AG08395 (cell line): ENCODE data around the gene JPH3.
"Not testable (repeated sequence)": the region's sequence is repeated elsewhere in the genome, so short reads cannot be mapped to it uniquely, and the experiment has no call there.

Source experiments
- DNase-seq: peaks from one replicate; pipeline ENCODE4 v3.0.0; 2012; ENCODE audit warnings: mixed read lengths, low spot score

The JPH3 gene

GRCh38 chr16:87715658-87716057 lies 113.3 kb downstream of the JPH3 start:
- no peak for DNase-seq

- DNase-seq, result not testable (repeated sequence)
Observed at GRCh38 chr16:87718831-87719230, 116.5 kb downstream of the JPH3 start.

DNA sequence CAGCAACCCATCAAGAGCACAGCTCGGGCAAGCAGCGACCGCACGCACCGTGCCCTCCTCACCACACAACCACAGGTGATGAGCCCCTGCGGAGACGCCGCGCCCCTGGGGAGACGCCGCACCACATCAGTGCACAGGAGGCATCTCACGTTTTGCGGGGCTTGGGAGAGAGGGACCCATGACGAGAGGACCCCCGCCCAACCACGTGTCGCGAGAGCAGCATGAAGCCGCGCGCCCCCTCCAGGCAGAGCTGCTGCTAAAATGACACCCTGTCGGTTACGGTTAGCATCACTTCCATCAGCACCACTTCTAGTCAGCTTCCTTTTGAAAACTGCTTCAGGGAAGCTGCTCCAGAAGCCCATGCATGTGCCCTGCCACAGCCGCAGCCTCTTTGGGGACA lies 118.1 kb downstream of the JPH3 start:
- no peak for DNase-seq

- DNase-seq, result no peak
Observed at GRCh38 chr16:87721622-87722585, 119.6 kb downstream of the JPH3 start.

GRCh38 chr16:87722590-87723225 lies 120.4 kb downstream of the JPH3 start:
- DNase-seq, result no peak

DNA sequence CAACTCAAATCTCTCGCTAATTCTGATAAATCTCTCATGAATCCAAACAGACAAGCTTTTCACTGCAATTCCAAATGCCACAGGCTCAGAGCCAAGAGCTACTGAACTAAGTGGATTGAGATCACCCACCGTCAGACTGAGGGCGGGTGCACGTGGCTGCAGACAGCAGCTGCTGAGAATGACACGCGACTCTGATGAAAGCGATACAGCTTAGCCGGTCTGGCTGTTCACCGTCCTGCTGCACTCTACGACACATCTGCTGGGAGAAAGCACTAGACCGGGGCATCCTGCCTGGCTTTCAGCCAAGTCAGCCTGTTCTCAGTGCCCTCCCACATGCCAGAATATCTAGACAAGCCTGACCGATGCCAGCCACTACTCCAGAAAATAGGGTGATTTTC lies 120.9 kb downstream of the JPH3 start:
- DNase-seq, result peak; percentile 87

DNA sequence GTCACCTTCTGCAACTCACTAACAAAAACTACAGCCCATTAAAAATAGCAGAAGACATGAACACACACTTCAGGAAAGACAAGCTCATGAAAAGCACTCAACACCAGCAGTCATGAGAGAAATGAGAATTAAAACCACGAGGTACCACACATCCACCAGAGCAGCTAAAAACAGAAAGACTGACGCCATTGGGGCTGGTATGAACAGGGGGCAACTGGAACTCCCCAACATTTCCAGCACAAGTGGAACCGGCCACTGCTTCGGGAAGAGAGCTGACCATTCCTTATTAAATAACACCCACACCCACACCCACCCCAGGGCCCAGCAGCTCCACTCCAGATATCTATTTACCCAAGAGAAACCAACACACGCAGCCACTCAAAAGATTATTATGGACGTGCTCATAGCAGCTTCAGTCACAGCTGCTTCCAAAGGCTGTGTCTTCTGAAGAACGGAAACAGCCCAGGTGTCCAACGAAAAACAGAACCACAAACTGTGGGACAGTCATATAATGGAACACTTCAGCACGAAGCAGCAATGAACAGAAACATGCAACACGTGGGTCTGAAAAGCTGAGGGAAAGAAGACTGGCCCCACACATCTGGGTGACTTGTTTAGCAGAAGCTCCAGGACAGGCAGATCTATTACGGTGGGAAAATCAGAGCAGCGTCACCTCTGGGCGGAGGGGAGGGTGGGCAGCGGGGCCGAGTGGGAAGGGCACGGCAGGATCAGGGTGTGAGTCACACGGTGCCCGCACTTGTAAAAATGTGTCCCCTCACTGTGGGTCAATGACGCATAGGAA lies 122.4 kb downstream of the JPH3 start:
- DNase-seq, result no peak

GRCh38 chr16:87725596-87726235 lies 123.4 kb downstream of the JPH3 start:
- no peak for DNase-seq

DNA sequence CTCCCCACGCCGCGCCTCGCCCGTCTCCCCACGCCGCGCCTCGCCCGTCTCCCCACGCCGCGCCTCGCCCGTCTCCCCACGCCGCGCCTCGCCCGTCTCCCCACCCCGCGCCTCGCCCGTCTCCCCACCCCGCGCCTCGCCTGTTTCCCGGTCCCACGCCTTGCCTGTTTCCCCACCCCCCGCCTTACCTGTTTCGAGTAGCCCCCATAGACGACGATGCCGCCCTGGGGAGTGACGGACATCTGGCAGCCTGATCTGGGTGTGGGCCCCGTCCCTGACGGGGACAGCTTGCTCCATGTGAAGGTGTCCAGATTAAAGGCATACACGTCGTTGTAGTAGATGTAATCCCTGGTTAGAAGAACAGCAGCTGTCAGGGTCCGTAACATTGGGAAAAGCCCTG lies 124.3 kb downstream of the JPH3 start:
- not testable (repeated sequence) for DNase-seq

GRCh38 chr16:87727346-87727745 lies 125.0 kb downstream of the JPH3 start:
- DNase-seq, result no peak

- no peak for DNase-seq
Observed at GRCh38 chr16:87728026-87728425, 125.7 kb downstream of the JPH3 start.

- DNase-seq, result no peak
Observed at GRCh38 chr16:87729266-87729954, 127.1 kb downstream of the JPH3 start.

GRCh38 chr16:87731607-87732006 lies 129.3 kb downstream of the JPH3 start:
- no peak for DNase-seq

GRCh38 chr16:87733190-87733589 lies 130.9 kb downstream of the JPH3 start:
- no peak for DNase-seq

DNA sequence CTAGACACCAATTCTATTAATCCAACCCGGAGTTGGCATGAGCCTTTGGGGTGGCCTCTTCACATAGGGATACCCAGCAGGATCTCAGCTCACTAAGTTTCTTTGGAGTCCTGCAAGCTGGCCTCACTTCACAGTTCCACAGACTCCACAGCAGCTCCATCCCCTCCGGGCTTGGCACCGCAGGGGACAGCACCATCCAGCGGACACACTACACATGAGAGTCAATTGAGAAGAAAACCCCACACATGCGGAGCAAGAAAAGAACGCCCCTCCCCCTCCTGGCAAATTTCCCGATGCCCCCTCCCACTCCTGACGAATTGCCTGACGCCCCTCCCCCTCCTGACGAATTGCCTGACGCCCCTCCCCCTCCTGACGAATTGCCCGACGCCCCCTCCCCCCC lies 132.3 kb downstream of the JPH3 start:
- no peak for DNase-seq

DNA sequence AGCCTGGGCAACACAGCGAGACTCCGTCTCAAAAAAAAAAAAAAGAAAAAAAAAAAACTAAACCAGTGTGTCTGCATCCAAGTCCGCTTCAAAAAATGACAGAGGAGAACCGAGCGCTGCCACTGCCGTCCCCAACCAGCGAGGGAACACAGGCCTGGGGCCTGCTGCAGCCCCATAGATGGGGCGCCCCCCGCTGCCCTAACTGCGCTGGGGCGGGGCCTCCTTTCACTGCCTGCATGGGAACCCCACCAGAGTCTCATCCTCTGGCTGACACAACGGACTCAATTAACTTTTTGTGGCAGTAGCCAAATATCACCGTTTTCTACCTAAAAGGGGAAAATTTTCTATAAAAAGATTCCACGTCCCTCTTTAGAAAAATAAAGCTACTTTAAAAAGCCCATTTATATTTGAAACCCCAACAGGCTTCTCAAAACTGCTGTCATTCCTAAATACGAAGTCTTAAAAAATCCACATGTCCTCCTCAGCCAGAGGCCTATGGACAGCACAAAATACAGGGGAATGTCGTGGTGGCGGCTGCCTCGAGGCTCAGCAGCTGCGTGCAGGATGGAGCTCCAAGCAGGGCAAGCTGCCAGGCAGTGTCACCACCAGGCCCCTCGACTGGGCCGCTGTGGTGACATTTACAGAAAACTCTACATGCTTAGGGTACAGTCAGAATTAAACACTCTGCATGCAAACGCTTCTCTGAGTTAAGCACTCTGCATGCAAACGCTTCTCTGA lies 133.1 kb downstream of the JPH3 start:
- DNase-seq, result no peak

DNA sequence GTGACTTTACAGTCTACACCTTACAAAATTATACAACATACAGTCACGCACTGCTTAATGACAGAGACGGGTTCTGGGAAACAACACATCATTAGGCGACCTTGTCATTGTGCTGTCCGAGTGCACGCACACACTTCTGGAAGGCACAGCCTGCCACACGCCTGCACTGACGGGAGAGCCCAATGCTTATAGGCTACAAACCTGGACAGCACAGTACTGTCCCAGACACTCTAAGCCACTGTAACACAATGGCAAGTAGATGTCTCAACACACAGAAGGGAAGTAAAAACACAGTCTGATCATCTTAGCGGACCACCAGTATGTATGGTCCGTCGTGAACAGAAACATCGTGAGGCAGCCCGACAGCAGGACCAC lies 133.7 kb downstream of the JPH3 start:
- DNase-seq, result no peak

- DNase-seq, result no peak
Observed at GRCh38 chr16:87739801-87740200, 137.5 kb downstream of the JPH3 start.

DNA sequence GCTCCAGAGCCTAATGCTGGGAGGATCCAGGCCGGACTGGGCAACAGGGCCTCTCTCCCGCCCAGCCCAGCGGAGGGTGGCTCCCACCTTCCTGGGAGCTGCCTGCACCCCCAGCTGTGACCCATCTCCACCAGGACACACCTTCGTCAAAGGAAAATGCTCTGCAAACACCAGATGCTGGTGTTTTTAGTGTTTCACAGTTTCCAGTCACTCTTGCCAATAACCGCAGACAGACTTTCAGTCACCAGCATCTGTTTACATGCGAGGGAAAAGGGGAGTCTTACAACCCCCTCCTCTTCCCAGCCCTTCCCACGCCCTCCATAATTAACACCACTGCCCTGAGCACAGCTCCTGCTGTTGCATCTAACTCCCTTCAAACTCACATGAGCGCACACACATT lies 138.1 kb downstream of the JPH3 start:
- DNase-seq, result peak; percentile 77

DNA sequence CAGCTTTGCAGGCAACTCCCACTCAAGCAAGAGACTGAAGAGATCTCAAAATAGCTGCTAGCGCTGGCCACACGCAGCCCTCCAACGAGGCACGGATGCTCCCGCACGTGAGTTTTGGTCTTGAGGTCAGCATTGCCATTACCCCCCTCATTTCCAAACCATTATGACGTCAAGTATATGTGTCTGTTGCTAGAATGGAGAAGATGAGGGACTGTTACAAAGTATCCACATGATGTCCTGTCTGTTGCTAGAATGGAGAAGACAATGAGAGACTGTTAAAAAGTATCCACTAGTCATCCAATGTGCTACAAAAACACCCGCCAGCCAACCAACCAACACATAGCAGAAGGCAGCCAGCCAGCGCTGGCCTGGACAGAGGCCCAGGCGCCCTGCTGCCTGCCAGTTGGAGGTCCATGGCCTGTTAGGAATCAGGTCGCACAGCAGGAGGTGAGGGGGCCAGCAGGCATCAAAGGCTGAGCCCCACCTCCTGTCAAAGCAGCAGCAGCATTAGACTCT lies 138.7 kb downstream of the JPH3 start:
- DNase-seq, result peak; percentile 76
